ENCODE measurements around the gene TRIM65. TPM values are rescaled to one million over a fixed set of nuclear protein-coding genes. Genes with fewer than 3 reads are reported as not detected.

The TRIM65 gene
- polyA plus RNA-seq, 3 donors: 11.1 to 15.3 (median 11.7) TPM

- no peak overlapping the region for H3K27ac ChIP-seq (ENCODE audit: low read depth, low read length)
- WGBS, 3 donors: 47 to 82% (median 53%) methylated on average over 8 of the region's 8 CpGs
Observed at GRCh38 chr17:75885431-75885830, 11.3 kb downstream of the TRIM65 start.

DNA sequence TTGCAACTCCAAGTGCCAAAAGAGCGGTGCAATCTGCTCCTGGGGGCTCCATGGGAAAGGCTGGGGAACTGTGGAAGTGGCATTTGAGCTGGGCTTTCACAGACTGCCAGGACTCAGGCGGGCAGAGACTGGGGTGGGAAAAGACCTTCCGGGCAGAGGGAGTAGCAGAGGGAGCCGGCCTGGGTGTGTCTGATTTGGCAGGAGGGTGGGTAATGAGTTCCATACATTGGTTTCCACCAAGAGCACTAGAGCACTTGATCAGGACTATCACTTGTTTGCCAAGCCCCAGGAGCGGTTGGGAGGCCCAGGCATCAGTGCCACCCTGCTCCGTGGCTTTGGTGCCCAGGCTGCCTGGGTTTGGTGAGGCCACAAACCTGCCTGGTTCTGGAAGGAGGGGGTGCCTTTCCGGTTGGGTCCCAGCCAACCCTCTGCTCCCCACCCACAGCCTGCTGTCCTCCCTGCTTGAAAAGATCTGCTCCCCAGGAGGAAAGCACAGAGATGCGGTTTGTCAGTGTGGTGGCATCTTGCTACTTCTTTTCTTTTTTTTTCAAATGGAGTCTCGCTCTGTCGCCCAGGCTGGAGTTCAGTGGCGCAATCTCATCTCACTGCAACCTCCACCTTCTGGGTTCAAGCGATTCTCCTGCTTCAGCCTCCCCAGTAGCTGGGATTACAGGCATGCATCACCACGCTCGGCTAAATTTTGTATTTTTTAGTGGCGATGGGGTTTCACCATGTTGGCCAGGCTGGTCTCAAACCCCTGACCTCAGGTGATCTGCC lies 14.9 kb downstream of the TRIM65 start:
- H3K27ac ChIP-seq (ENCODE audit: low read depth, low read length): no peak overlapping the region
- 82 to 90% (median 85%) methylated on average over 12 to 15 of the region's 15 CpGs for WGBS, 3 donors

DNA sequence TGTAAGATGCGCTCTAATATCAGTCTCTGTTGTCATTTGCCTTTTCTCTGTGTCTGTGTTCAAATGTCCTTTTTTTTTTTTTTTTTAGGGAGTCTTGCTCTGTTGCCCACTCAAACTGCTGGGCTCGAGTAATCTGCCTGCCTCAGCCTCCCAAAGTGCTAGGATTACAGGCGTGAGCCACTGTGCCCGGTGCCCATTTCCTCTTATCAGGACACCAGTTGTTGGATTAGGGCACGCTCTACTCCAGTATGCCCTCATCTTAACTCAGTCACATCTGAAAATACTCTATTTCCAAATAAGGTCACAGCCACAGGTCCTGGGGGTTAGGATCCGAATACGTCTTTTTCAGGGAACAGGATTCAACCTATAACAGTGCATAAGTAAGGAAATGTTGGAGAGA lies 16.5 kb downstream of the TRIM65 start:
- WGBS, 3 donors: 77 to 81% (median 81%) methylated on average over 7 of the region's 7 CpGs
- no peak overlapping the region for H3K27ac ChIP-seq (ENCODE audit: low read depth, low read length)

DNA sequence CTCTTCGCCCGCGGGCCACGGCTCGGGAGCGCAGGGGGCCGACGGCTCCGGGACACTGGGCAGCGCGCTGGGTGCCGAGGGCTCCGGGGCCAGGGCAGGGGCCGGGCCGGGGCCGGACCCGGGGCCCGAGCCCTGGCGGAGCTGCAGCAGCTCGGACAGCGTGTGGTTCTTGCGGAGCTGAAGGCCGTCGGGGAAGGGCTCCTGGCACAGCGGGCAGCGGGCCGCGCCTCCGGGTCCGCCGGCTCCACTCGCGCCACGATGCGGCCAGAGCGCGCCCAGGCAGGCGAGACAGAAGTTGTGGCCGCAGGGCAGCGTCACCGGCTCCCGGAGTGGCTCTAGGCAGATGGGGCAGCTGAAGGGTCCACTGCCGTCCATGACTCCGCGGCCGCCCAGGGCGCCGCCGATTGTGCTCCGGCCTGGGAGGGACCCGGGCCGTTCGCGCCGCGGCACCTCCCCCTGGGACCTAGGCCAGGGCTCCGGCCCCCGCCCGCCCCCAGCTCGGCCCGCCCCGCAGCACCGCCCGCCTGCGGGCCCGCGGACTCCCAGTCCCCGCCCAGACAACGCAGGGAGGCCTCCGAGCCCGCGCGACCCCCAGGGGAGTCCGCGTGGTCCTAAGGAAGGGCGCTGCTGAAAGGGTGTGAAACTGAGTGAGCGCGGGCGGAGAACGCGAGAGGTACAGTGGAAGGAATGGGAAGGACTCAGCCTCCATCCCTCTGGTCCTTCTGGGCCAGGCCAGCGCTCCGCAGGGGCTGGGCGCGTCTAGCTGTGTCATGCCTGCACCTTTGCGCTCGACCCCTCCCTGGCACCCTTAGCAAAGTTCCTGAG lies 18.4 kb downstream of the TRIM65 start, which contains the start of gene TRIM47:
TRIM47 (minus strand) TSS at position 408 of the 825 bp plus-strand sequence; CDS start at position 375, 33 bp downstream.
- 0 to 1% (median 1%) methylated on average over 42 to 87 of the region's 87 CpGs for WGBS, 3 donors
- peak within 1 kb of the TSS; percentile 87 for H3K27ac ChIP-seq (ENCODE audit: low read depth, low read length)

GRCh38 chr17:75877752-75878173 lies 19.0 kb downstream of the TRIM65 start:
- H3K27ac ChIP-seq (ENCODE audit: low read depth, low read length): peak overlapping the region; percentile 87

DNA sequence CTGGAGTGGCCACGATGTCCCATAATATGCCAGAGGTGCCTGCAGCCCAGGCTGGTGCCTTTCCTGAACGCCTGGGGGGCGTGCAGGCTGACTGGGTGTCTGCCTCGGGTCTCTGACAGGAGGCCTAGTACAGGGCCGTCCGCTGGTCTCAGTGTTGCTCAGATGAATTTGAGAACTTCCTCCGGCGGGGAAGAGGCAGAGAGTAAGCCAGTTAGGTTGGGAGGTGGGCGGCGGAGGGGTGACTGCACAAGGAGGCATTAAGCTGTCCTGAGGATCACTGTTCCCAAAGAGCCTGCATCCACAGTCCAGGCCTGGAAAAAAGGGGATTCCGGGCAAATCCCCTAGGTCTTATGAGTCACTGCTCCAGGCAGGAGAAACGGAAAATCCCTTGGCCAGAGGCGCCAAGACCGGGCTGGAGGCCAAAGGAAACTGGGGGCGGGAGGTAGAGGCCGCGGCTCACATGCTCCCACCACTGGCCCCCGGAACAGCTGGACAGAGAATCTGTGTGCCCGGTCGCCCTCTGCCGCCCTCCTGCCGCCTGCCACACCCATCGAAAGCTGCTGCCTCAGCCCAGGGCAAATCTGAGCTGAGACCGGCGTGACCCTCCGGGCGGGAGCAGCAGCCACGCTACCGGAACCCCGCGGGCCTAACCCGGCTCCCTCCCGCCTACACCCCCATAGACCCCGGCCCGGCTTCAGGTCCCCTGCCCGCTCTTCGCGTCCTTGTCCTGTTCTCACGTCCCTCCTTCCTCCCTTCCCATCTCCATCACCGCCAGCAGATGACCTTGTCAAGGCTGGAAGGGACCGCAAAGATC lies 19.6 kb downstream of the TRIM65 start:
- 3 to 8% (median 6%) methylated on average over 36 to 41 of the region's 41 CpGs for WGBS, 3 donors
- peak overlapping the region; percentile 80 for H3K27ac ChIP-seq (ENCODE audit: low read depth, low read length)

More at GRCh38 chr17:75877752-75878173, 19.0 kb downstream of the TRIM65 start:
- WGBS, 3 donors: 0 to 1% (median 1%) methylated on average over 42 to 56 of the region's 56 CpGs

- WGBS, 3 donors: 10 to 27% (median 22%) methylated on average over 24 to 26 of the region's 26 CpGs
- peak overlapping the region; percentile 80 for H3K27ac ChIP-seq (ENCODE audit: low read depth, low read length)
Observed at GRCh38 chr17:75876190-75876937, 20.4 kb downstream of the TRIM65 start.

DNA sequence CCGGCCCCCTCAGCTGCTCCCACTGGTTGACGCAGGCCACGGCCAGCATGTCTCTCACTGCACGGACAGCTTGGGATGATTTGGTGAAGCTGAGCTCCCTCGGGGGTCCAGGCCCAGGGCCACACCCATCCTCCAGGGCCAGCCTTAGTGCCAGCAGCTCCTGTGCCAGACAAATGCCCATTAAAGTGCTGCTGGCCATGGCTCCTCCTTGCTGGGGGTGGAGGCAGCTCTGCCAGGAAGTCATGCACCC lies 20.9 kb downstream of the TRIM65 start:
- H3K27ac ChIP-seq (ENCODE audit: low read depth, low read length): no peak overlapping the region
- 28 to 45% (median 32%) methylated on average over 5 of the region's 5 CpGs for WGBS, 3 donors

GRCh38 chr17:75875182-75875939 lies 21.4 kb downstream of the TRIM65 start:
- 53 to 67% (median 56%) methylated on average over 16 to 18 of the region's 18 CpGs for WGBS, 3 donors
- no peak overlapping the region for H3K27ac ChIP-seq (ENCODE audit: low read depth, low read length)

- 86 to 93% (median 90%) methylated on average over 37 to 38 of the region's 38 CpGs for WGBS, 3 donors
- no peak overlapping the region for H3K27ac ChIP-seq (ENCODE audit: low read depth, low read length)
Observed at GRCh38 chr17:75874323-75875181, 22.2 kb downstream of the TRIM65 start.

DNA sequence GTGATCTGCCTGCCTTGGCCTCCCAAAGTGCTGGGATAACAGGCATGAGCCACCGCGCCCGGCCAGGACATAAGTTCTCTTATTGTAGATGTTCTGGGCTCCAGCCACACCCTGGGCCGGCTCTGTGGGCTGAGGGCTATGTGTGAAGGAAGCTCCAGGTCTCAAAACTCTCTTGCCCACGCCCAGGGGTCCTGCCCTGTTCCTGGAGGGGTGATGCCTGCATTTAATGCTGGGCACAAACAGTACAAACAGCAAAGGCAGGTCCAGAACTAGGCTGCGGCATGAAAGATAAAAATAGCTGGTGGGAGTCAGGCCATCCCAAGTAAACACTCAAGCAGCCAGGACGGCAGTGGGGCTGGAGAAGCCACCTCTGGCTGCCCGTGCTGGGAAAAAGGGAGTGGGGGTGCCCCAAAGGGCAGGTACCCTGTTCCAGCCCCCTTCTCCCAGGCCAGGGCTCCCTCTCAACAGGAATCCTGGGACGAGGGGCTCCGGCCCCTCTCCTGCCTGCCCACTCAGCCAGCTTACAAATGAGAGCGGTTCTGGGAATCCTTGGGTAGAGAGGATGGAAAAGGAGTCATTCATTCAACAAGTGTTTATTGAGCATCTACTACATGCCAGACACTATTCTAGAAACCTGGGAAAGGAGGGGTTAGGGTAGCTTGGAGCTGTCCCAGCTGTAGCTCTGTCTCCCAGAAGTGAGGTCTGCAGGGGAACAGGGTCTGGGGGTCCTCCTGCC lies 23.0 kb downstream of the TRIM65 start:
- WGBS, 3 donors: 59 to 74% (median 71%) methylated on average over 11 of the region's 11 CpGs
- H3K27ac ChIP-seq (ENCODE audit: low read depth, low read length): no peak overlapping the region

DNA sequence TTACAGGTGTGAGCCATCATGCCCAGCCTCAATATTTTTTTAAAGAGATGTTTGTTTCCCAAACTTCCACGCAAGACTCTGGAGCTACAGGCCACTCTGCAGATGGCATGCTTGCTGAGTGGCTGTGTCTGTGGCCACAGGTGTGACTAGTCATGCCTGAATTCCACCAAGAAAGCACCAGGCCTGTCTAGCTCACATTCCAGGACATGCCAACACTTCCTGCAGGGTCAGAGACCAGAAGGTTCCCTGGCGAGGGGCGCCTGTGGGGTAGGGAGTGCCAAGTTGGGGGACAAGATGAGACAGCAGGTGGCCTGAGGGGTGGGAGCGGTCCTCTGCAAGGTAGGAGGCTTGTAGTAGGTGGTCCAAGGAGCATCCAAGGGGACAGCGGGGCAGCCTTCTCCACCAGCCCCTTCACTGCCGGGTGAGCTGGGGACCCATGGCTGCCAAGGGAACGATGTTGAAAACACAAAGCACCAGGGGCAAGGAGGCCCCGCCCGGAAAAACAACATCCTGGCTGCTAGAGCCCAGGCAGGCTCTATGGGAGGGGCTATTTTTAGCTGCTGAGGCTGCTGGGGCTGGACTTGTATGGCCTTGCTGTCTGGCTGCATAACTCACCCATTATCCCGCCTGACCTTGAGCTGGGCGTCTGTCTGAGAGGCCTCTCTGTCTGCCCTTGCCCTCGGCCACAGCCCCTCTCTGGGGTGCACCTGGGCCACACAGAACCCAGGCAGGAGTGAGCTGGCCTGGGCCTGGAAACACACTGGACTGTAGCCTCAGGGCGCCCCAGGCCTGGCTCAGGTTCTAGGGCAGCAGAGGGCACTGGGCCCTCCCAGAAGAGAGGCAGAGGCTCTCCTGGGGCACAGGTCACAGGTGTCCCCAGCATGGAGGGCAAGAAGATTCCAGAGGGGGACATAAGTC lies 24.1 kb downstream of the TRIM65 start:
- 32 to 39% (median 39%) methylated on average over 13 of the region's 13 CpGs for WGBS, 3 donors
- H3K27ac ChIP-seq (ENCODE audit: low read depth, low read length): no peak overlapping the region

DNA sequence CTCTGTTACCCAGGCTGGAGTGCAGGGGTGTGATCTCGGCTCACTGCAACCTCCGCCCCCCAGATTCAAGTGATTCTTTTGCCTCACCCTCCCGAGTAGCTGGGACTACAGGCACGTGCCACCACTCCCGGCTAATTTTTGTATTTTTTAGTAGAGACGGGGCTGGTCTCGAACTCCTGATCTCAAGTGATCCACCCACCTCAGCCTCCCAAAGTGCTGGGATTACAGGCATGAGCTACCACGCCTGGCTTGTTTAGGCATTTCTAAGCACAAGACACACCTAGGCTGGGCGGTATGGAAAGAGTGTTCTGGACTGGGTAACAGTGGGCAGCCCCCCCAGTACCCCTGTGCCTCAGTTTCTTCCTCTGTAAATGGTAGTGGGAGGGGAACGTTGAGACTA lies 26.5 kb downstream of the TRIM65 start:
- WGBS, 3 donors: 61 to 84% (median 69%) methylated on average over 10 of the region's 10 CpGs
- peak overlapping the region; percentile 58 for H3K27ac ChIP-seq (ENCODE audit: low read depth, low read length)

- peak overlapping the region; percentile 58 for H3K27ac ChIP-seq (ENCODE audit: low read depth, low read length)
- WGBS, 3 donors: 41 to 65% (median 45%) methylated on average over 23 of the region's 23 CpGs
Observed at GRCh38 chr17:75869282-75870141, 27.2 kb downstream of the TRIM65 start.

Measured in adipose tissue (tissue), 3 donors.